GM12873 (cell line): ENCODE results near the gene HNRNPR.

ENCODE experiments used
- CTCF ChIP-seq: IDR thresholded peaks from 2 replicates; pipeline ENCODE4 v1.5.1; 2012; ENCODE audit warnings: low read depth, mild to moderate bottlenecking, moderate library complexity, low read length, control low read depth; ENCODE audit not compliant: insufficient read depth; ENCODE audit errors: missing control alignments

The HNRNPR gene

DNA sequence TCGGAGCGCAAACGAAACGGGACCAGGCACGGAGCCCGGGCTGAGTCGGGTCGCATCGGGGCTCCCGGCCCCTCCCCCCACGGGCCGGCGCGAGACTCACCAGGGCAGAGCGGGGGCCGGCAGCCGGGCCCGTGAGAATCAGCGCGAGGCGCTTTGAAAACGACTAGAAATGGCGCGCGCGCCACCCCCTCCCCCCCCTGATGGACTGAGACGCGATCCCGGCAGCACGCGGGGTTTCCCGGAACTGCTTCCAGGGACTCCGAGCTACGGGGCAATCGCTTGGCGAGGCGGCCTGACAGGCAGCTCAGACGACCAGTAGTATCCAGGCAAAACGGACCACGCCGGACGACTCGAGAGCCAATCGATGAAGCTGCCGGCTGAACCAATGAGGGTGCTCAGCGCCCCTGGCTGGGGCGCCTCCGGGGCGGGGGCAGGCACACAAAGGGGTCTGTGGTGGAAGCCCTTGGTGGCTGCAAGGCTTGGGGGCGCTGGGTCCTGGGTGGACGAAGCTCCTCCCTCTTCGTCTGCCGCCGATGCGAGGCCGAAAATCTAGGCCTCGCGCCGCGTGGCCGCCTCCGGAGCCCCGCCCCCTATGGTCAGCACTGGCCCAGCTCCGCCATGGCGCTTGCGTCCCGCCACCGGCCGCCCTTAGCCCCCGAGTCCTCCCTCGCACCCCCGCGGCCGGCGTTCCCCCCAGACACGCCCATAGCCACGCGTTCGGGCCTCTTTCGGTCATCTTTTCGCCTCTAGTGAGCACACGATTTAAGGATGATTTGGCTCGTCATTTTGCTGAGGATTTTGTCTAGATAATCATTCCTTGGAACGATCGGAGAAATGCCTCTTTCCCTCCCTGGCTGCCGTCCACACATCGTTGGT lies at the start of gene HNRNPR:
Gene HNRNPR, minus strand, starts transcription at position 174 of the 876 bp plus-strand sequence. CDS start 3,276 bp downstream, outside the sequence.
- TF ChIP-seq CTCF, result no peak

GRCh38 chr1:23393706-23394105 lies 49.6 kb upstream of the HNRNPR start:
- no peak for TF ChIP-seq CTCF

- TF ChIP-seq CTCF, result no peak
These were observed 48.2 kb upstream of the HNRNPR start for GRCh38 chr1:23392125-23392855.

DNA sequence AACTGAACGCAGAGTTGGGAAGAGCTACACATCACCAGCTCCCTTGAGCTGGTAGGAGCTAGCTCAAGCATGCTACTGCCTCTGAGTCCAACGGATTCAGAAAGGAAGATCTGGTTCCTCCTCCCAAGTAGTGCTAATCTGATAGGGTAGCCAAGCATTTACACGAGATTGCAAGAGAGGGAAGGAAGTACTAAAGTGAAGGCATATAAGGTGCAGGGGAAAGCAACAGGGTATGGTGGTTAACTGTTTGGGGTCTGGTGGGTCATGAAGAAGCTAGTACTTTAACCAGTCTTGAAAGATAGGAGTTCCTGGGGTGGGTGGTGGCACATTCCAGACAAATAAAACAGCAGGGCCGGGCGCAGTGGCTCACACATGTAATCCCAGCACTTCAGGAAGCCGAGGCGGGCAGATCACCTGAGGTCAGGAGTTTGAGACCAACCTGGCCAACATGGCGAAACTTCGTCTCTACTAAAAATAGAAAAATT lies 45.8 kb upstream of the HNRNPR start:
- no peak for TF ChIP-seq CTCF

DNA sequence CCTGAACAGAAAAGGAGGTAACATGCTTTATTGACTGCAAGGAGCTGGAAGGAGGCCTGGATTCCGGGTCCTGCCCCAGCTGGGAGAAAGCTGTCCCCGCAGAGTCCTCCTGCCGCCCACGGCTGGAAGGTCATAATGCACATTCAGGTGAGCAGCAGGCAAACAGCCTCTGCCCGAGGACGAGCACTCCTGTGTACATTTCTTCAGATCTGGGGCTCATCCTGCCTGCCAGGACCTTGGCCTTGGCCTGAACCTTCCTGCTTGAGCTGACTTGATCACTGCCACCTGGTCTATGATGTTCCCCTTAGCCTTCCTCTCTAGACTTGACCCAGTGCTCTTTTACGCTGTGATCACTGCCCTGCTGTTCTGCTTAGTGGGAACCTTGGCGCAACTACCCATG lies 43.4 kb upstream of the HNRNPR start:
- TF ChIP-seq CTCF, result no peak

DNA sequence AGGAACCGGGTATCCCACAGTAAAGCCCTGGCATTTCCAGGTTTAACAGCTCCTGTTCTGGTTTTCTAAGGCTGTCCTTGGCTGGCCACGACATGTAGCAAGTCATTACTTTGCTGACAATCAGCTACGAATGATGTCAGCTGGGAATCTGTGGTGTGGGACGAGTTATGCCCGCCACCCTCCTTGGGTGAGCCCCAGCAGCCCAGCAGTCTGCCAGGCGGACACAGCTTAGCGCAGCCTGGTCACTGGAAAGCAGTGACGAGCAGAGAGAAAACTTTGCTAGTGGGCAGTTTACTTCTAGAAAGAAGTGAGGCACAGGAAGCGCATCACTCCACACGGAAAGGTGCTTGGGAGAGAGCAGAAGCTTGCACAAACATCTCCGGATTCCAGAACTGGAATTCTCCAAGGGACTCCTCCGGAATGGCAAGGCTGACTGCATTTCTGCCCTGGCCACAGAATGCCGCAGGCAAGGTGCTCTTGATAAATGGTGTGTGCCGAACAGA lies 41.1 kb upstream of the HNRNPR start:
- no peak for TF ChIP-seq CTCF
